ENCODE measurements around the gene PTGDR2. TPM values are rescaled to one million over a fixed set of nuclear protein-coding genes. Genes with fewer than 3 reads are reported as not detected.

Gene PTGDR2
- total and polyA plus RNA-seq, 9 donors: 0.07 to 0.46 (median 0.15) TPM; not detected in 2

GRCh38 chr11:60876168-60876485 is 20.4 kb upstream of the PTGDR2 start:
- H3K9me3 ChIP-seq: no peaks in the 10 kb centered on the region
- DNase-seq: no peak
- intact Hi-C loops (cut with DNase I): no loop called here
- H3K36me3 ChIP-seq: no peaks in the 10 kb centered on the region
- no peak overlapping the region for H3K4me3 ChIP-seq
- H3K27me3 ChIP-seq: no peaks in the 10 kb centered on the region
- WGBS, 3 donors: 99 to 100% (median 100%) methylated on average over 2 of the region's 2 CpGs
- H3K27ac ChIP-seq: no peak overlapping the region
- H3K4me1 ChIP-seq (ENCODE audit: insufficient read depth): peaks cover 6% of the 10 kb centered on the region
- no peak for TF ChIP-seq EP300 (IDR thresholded peaks at IDR 0.05)
- TF ChIP-seq POLR2A (IDR thresholded peaks at IDR 0.05): no peak
- TF ChIP-seq CTCF (IDR thresholded peaks at IDR 0.05): no peak

- H3K36me3 ChIP-seq: no peaks in the 10 kb centered on the region
- intact Hi-C loops (cut with DNase I): no loop called here
- H3K4me1 ChIP-seq (ENCODE audit: insufficient read depth): peaks cover 6% of the 10 kb centered on the region
- 89 to 95% (median 91%) methylated on average over 7 of the region's 7 CpGs for WGBS, 3 donors
- no peak for DNase-seq
- no peak for TF ChIP-seq EP300 (IDR thresholded peaks at IDR 0.05)
- TF ChIP-seq CTCF (IDR thresholded peaks at IDR 0.05): no peak
- TF ChIP-seq POLR2A (IDR thresholded peaks at IDR 0.05): no peak
- no peaks in the 10 kb centered on the region for H3K9me3 ChIP-seq
- no peak overlapping the region for H3K4me3 ChIP-seq
- H3K27ac ChIP-seq: no peak overlapping the region
- H3K27me3 ChIP-seq: no peaks in the 10 kb centered on the region
Observed at GRCh38 chr11:60875366-60876167, 19.8 kb upstream of the PTGDR2 start.

GRCh38 chr11:60874421-60875365 is 18.9 kb upstream of the PTGDR2 start:
- H3K27ac ChIP-seq: no peak overlapping the region
- no peak for DNase-seq
- H3K36me3 ChIP-seq: no peaks in the 10 kb centered on the region
- H3K4me1 ChIP-seq (ENCODE audit: insufficient read depth): peaks cover 6% of the 10 kb centered on the region
- no peaks in the 10 kb centered on the region for H3K27me3 ChIP-seq
- 86 to 91% (median 87%) methylated on average over 13 of the region's 13 CpGs for WGBS, 3 donors
- intact Hi-C loops (cut with DNase I): no loop called here
- no peaks in the 10 kb centered on the region for H3K9me3 ChIP-seq
- no peak overlapping the region for H3K4me3 ChIP-seq
- no peak for TF ChIP-seq CTCF (IDR thresholded peaks at IDR 0.05)
- no peak for TF ChIP-seq POLR2A (IDR thresholded peaks at IDR 0.05)
- no peak for TF ChIP-seq EP300 (IDR thresholded peaks at IDR 0.05)

GRCh38 chr11:60873533-60873932 is 17.8 kb upstream of the PTGDR2 start:
- TF ChIP-seq CTCF (IDR thresholded peaks at IDR 0.05) (no peak), POLR2A (IDR thresholded peaks at IDR 0.05) (no peak), EP300 (IDR thresholded peaks at IDR 0.05) (no peak)
- peaks cover 6% of the 10 kb centered on the region for H3K4me1 ChIP-seq (ENCODE audit: insufficient read depth)
- no peak overlapping the region for H3K27ac ChIP-seq
- 77 to 83% (median 81%) methylated on average over 12 of the region's 12 CpGs for WGBS, 3 donors
- H3K27me3 ChIP-seq: no peaks in the 10 kb centered on the region
- no peaks in the 10 kb centered on the region for H3K9me3 ChIP-seq
- no peak for DNase-seq
- no peak overlapping the region for H3K4me3 ChIP-seq
- no peaks in the 10 kb centered on the region for H3K36me3 ChIP-seq
- intact Hi-C loops (cut with DNase I): no loop called here

Data from ovary (tissue), 9 donors.